GM12891 (cell line): ENCODE measurements around the gene TMCC1.

Source experiments
- DNase-seq: peaks from one replicate; pipeline ENCODE4 v3.0.0; 2011; ENCODE audit warnings: low spot score; ENCODE audit not compliant: insufficient read length
- FAIRE-seq: peaks from 2 replicates; lab custom pipeline; 2011; peaks lifted over from hg19 to GRCh38; lab: Jason Lieb, UNC
- PAX5 ChIP-seq: IDR thresholded peaks from 2 replicates; pipeline ENCODE4 v1.6.1; 2011; ENCODE audit warnings: low read length, moderate library complexity, mild to moderate bottlenecking; ENCODE audit not compliant: insufficient read depth, severe bottlenecking
- POLR2A ChIP-seq: IDR thresholded peaks from 2 replicates; pipeline ENCODE4 v1.6.1; 2011; ENCODE audit warnings: low read depth, low read length, control low read depth
- POLR2AphosphoS5 ChIP-seq: IDR thresholded peaks from 2 replicates; pipeline ENCODE4 v1.6.1; 2011; ENCODE audit warnings: low read depth, low read length, control low read depth
- POU2F2 ChIP-seq: IDR thresholded peaks from 2 replicates; pipeline ENCODE4 v1.6.1; 2011; ENCODE audit warnings: low read depth, mild to moderate bottlenecking, control low read depth, low read length, moderate library complexity
- SPI1 ChIP-seq: IDR thresholded peaks from 2 replicates; pipeline ENCODE4 v1.6.1; 2011; ENCODE audit warnings: low read depth, low read length, control low read depth
- TAF1 ChIP-seq: IDR thresholded peaks from 2 replicates; pipeline ENCODE4 v1.6.1; 2011; ENCODE audit warnings: low read depth, low read length, control low read depth

Gene TMCC1

DNA sequence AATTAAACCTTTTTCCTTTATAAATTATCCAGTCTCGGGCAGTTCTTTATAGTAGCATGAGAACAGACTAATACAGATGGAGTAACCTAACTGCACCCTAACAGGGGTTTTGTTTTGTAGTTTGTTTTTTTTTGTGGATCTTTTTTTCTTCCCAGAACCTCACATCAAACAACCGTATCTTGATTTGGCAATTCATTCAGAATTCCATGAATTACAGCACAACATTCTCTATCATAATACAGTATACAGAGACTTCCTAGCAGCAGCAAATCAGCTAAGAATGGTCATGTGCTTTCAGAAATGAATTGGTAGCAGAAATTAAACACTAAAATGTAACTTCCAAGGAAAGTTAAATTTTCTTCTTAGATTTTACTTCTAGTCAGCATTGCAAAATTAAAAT lies 114.6 kb downstream of the TMCC1 start:
- DNase-seq (no peak), FAIRE-seq (no peak)
- TF ChIP-seq TAF1 (no peak), PAX5 (no peak), SPI1 (no peak), POU2F2 (no peak), POLR2AphosphoS5 (no peak), POLR2A (no peak)

DNA sequence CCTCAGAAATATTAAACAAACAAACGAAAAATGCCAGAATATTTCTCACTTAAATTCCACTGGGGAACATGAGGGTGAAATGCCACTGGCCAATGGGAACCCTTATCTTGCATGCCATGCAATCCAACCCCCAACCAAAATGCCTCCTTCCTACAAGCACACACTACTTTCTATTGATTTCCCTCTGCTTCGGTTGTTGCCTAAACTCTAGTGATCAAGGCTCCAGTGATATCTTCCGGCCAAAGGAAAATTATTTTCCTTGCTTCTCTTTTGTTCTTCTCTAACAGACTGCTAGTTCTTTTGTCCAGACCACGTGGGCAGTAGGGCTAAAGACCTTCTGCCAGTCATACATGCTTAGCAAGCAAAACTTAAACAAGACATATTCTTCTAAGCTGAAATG lies 115.7 kb downstream of the TMCC1 start:
- DNase-seq = no peak
- TF ChIP-seq SPI1 = no peak
- TF ChIP-seq POLR2A = no peak
- TF ChIP-seq TAF1 = no peak
- FAIRE-seq = no peak

DNA sequence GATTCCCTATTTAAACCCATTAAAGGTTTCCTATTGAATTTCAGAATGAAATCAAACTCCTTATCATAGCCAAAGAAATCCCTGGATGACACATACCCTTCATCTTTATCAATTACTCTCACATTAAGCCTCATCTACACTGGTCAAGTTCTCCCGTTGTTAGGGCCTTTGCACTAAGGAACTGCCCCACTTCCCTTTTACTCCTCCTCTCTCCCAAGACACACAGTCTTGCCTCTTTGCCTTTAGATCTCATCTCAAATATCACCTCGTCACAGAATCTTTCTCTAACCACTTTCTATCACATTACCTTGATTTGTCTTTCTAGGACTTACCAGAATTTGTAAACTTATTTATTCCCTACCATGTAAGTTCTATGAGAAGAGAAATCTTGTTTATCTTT lies 117.6 kb downstream of the TMCC1 start:
- TF ChIP-seq SPI1 = peak; percentile 20; the same call in 1 of the 2 replicates
- TF ChIP-seq PAX5 = no peak
- FAIRE-seq = no peak
- DNase-seq = no peak

DNA sequence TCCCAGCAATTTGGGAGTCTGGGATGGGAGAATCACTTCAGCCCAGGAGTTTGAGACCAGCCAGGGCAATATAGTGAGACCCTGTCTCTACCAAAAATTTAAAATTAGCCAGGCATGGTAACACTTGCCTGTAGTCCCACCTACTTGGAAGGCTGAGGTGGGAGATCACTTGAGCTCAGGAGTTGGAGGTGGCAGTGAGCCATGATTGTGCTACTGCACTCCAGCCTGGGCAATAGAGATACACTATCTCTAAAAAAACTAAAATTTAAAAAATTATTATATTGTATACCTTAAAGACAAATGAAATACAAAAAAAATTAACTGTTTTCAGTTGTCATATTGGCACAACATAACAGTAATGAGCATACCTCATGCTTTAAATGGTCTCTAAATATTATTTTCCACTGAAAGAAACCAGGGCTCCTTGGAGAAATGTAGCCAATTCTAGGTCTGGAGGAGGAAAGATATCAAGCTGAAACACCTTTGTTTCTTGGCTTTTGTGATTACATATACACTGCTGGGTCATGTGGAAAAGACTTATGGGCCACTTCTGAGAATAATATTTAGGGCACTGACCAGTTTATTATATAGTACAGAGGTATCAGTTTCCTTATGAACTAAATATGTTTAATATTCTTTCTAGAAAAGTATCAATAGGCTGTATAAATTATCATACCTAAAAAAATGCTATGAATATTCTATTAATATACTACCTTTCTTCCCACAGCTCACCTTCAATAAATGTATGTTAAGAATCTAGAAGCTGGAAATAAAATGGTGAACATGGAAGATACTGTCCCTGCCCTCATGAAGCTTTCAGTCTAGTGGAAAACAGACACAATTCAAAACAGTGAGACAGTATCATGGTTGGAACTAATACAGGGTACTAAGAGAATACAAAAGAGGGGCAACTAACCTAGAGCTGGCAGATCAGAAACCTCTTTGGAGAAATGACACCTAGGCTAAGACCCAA lies 119.5 kb downstream of the TMCC1 start:
- FAIRE-seq = no peak
- TF ChIP-seq POU2F2 = no peak
- TF ChIP-seq PAX5 = no peak
- no peak for TF ChIP-seq POLR2A
- no peak for TF ChIP-seq SPI1
- TF ChIP-seq TAF1 = no peak
- no peak for TF ChIP-seq POLR2AphosphoS5

DNA sequence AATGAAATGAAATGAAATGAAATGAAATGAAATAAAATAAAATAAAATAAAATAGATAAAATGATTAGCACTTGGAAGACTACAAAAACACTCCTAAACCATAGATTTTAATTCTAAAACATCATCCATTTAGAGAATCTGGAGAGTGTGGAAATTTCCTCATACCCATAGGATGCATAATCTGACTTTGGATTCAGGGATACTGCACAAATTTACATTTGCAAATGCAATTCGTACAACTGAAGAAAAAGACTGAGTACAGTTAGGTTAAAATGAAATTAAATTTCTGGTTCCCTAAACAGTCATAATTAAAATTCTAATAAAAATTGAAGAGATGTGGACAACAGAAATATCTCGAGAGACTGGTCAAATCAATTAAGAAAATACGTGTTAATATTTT lies 122.9 kb downstream of the TMCC1 start:
- DNase-seq = no peak
- no peak for TF ChIP-seq TAF1
- no peak for TF ChIP-seq PAX5
- TF ChIP-seq POU2F2 = no peak
- no peak for TF ChIP-seq POLR2A
- TF ChIP-seq SPI1 = no peak
- no peak for TF ChIP-seq POLR2AphosphoS5
- no peak for FAIRE-seq

More for the DNA sequence above, 119.5 kb downstream of the TMCC1 start:
- no peak for DNase-seq

DNA sequence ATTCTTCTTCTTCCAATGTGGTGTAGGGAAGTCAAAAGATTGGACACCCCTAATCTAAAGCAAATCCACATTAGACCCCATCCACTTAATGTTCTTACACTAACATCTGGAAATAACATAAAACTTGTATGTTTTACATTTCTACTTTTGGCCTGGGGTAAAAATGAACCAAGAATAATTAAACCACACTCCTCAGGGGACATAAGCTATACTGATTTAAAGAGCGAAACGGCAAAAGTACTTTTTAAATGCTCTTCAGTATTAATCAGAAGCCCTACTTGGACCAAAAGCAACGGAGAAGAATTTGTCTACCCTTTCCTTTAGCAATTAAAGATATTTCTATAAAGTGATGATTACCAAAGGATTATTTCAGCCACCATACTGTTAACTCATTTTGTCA lies 123.9 kb downstream of the TMCC1 start:
- DNase-seq (no peak), FAIRE-seq (no peak)
- TF ChIP-seq TAF1 (no peak), POLR2AphosphoS5 (no peak), POLR2A (no peak), SPI1 (no peak), PAX5 (no peak), POU2F2 (no peak)

DNA sequence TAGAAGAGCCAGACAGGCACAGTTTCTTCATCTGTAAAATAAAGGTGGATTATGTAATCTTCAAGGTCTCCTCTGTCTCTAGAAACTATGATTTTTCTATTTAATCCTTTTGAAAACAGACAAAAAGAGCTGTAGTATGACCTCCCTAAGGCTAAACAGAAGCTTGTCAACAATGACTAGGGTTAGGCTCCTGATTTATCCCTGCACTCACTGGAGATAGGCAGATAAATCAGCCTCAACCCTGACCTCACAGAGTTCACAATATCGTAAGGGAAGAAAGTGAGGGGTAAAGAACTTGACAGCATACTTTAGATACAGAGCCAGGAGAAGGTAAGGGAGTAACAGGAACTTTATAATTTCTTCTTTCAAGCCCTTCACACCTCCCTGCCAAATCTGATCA lies 124.8 kb downstream of the TMCC1 start:
- TF ChIP-seq PAX5 (no peak), POLR2A (no peak), SPI1 (no peak), TAF1 (no peak), POLR2AphosphoS5 (no peak), POU2F2 (no peak)
- DNase-seq (no peak), FAIRE-seq (no peak)

DNA sequence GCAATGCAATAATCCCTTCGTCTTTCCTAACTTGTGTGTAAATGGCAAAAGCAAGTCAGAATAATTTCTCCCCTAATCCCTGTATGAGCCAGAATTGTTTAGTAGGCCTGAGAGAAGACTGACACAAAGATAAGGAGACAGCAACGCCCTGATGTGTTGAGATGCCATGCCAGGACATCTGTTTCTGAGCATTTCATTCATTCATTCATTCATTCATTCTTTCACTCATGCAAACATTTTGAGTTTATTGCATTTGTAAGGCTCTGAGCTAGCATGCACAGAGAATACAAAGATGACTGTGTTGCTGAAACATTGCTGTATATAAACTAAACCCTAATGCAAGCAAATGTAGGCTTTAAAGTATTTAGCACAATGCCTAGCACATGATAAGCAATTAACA lies 127.4 kb downstream of the TMCC1 start:
- TF ChIP-seq POLR2A (no peak), POLR2AphosphoS5 (no peak), TAF1 (no peak), PAX5 (no peak), SPI1 (no peak), POU2F2 (no peak)
- no peak for FAIRE-seq
- DNase-seq = no peak

DNA sequence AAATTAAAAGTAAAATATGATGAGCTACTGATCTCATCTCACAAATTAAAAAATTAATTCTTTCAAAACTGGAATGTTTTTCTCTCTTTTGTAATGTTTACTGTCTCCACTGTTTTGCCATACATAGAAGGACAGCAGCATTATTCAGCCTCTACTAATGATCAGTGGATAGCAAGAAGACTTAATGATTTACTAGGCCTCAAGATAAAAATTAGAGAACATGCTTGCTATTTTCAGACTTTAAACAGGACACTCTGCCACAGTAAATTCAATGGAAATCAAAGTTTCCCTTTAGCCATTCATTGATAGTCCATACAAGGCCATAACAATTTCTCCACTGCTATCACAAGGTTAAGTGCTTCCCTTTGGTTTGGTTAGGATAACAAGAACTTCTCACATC lies 129.4 kb downstream of the TMCC1 start:
- FAIRE-seq (no peak), DNase-seq (no peak)
- no peak for TF ChIP-seq TAF1
- TF ChIP-seq POLR2A = no peak
- TF ChIP-seq PAX5 = no peak
- TF ChIP-seq POLR2AphosphoS5 = no peak
- TF ChIP-seq POU2F2 = no peak
- TF ChIP-seq SPI1 = no peak

DNA sequence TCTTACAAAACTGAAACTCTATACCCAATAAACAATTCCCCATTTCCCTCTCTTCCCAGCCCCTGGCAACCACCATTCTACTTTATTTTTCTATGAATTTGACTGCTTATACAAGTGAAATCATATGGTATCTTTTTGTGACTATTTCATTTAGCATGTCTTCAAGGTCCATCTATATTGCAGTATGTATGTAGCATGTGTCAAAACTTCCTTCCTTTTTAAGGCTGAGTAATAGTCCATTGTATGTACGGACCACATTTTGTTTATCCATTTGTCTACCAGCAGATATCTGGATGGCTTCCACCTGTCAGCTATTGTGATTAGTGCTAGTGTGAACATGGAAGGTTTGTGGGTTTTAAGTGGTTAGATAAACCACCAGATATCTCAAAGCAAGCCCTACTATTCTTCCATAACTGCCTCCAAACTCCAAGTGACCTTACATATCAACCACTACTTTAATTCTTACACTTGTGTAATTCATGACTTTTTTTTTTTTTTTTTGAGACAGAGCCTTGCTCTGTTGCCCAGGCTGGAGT lies 134.7 kb downstream of the TMCC1 start:
- no peak for FAIRE-seq
- TF ChIP-seq PAX5 (no peak), POU2F2 (no peak), POLR2AphosphoS5 (no peak), TAF1 (no peak), POLR2A (no peak), SPI1 (no peak)

More for the DNA sequence above, 134.7 kb downstream of the TMCC1 start:
- DNase-seq = no peak
